Measurements from ENCODE around the gene KRT17. TPM values are rescaled to one million over a fixed set of nuclear protein-coding genes. Genes with fewer than 3 reads are reported as not detected.

KRT17 gene
- total RNA-seq, 2 experiments from 2014 or later: not detected

GRCh38 chr17:41635121-41636097 lies 11.0 kb upstream of the KRT17 start:
- POLR2A ChIA-PET: interaction anchor here (0.6 kb wide), 1 partner anchor 242 kb away, joined by 3 read pairs; no protein-coding TSS in a partner anchor

DNA sequence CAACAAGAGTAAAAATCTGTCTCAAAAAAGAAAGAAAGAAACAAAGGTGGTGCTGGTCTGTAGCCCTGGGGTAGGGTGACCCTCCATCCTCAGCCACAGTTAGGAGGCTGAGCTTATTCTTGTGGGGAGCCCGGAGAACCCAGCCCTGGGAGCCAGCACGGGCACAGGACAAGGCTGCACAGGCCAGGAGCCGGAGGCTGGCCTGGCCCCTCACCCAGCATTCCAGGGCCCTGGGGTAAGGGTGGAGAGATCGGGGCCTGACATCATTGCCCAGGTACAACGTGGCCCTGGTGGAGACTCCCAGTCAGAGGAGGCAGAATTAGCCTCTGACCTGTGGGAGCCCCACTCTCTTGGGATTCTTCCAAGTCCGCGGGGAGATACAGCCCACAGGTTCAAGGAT lies 10.3 kb upstream of the KRT17 start:
- ChIA-PET CTCF (interaction anchor here (0.9 to 1.9 kb wide), 3 partner anchors 14 to 86 kb away, joined by 3 to 5 read pairs (median 4); no protein-coding TSS in a partner anchor), POLR2A (no interaction called here)
- H3K4me3 Mint-ChIP-seq: no peak overlapping the region
- no peaks in the 10 kb centered on the region for H3K4me1 Mint-ChIP-seq (ENCODE audit: low read depth)
- no peak for ATAC-seq
- intact Hi-C loops (cut with micrococcal nuclease): loop anchor here (10.0 kb wide), 1 partner anchor 730 kb away; no protein-coding TSS in a partner anchor
- DNase-seq: no peak
- no peak overlapping the region for H3K27ac Mint-ChIP-seq
- H3K9me3 Mint-ChIP-seq: no peaks in the 10 kb centered on the region
- no peaks in the 10 kb centered on the region for H3K36me3 Mint-ChIP-seq (ENCODE audit: low read depth)
- H3K27me3 Mint-ChIP-seq: no peaks in the 10 kb centered on the region
- TF ChIP-seq CTCF (IDR thresholded peaks at IDR 0.05): no peak

More at GRCh38 chr17:41635121-41636097, 11.0 kb upstream of the KRT17 start:
- Mint-ChIP-seq H3K9me3 (no peaks in the 10 kb centered on the region), H3K27me3 (no peaks in the 10 kb centered on the region), H3K27ac (no peak overlapping the region), H3K36me3 (ENCODE audit: low read depth) (no peaks in the 10 kb centered on the region), H3K4me3 (no peak overlapping the region), H3K4me1 (ENCODE audit: low read depth) (no peaks in the 10 kb centered on the region)
- ATAC-seq: no peak
- intact Hi-C loops (cut with micrococcal nuclease): loop anchor here (10.0 kb wide), 1 partner anchor 731 kb away; no protein-coding TSS in a partner anchor
- DNase-seq: no peak
- CTCF ChIA-PET: interaction anchor here (1.7 to 1.9 kb wide), 2 partner anchors 13 to 86 kb away, joined by 4 to 5 read pairs; no protein-coding TSS in a partner anchor
- no peak for TF ChIP-seq CTCF (IDR thresholded peaks at IDR 0.05)

- no peaks in the 10 kb centered on the region for H3K4me1 Mint-ChIP-seq (ENCODE audit: low read depth)
- H3K36me3 Mint-ChIP-seq (ENCODE audit: low read depth): no peaks in the 10 kb centered on the region
- no peak overlapping the region for H3K4me3 Mint-ChIP-seq
- DNase-seq: peak; percentile 23
- H3K9me3 Mint-ChIP-seq: no peaks in the 10 kb centered on the region
- no peaks in the 10 kb centered on the region for H3K27me3 Mint-ChIP-seq
- ATAC-seq: peak; percentile 34
- POLR2A ChIA-PET: no interaction called here
- CTCF ChIA-PET: interaction anchor here (0.9 to 1.9 kb wide), 3 partner anchors 15 to 85 kb away, joined by 3 to 5 read pairs (median 4); no protein-coding TSS in a partner anchor
- no peak overlapping the region for H3K27ac Mint-ChIP-seq
- TF ChIP-seq CTCF (IDR thresholded peaks at IDR 0.05): no peak
- intact Hi-C loops (cut with micrococcal nuclease): loop anchor here (10.0 kb wide), 1 partner anchor 729 kb away; no protein-coding TSS in a partner anchor
Observed at GRCh38 chr17:41633556-41634199, 9.3 kb upstream of the KRT17 start.

DNA sequence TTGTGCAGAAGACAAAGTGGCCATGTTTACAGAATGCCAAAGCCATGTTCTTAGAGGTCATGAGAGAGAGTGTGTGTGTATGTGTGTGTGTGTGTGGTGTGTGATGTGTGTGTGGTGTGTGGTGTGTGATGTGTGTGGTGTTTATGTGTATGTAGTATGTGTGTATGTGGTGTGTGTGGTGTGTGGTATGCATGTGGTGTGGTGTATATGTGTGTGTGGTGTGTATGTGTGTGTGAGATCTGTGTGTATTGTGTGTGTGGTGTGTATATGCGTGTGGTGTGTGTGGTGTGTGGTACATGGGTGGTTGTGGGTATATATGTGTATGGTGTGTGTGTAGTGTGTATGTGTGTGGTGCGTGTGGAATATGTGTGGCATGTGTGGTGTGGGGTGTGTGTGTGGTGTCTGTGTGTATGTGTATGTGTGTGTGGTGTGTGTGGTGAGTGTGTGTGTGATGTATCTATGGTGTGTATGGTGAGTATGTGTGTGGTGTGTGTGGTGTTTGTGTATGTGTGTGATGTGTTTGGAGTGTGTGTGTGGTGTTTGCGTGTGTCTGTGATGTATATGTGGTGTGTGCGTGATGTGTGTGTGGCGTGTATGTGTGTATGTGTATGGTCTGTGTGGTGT lies 8.2 kb upstream of the KRT17 start:
- DNase-seq (no peak), ATAC-seq (no peak)
- H3K4me3 Mint-ChIP-seq: no peak overlapping the region
- H3K27me3 Mint-ChIP-seq: no peaks in the 10 kb centered on the region
- intact Hi-C loops (cut with micrococcal nuclease): loop anchor here (10.0 kb wide), 1 partner anchor 728 kb away; no protein-coding TSS in a partner anchor
- TF ChIP-seq CTCF (IDR thresholded peaks at IDR 0.05): no peak
- CTCF ChIA-PET: no interaction called here
- no peaks in the 10 kb centered on the region for H3K4me1 Mint-ChIP-seq (ENCODE audit: low read depth)
- POLR2A ChIA-PET: no interaction called here
- no peak overlapping the region for H3K27ac Mint-ChIP-seq
- no peaks in the 10 kb centered on the region for H3K36me3 Mint-ChIP-seq (ENCODE audit: low read depth)
- H3K9me3 Mint-ChIP-seq: no peaks in the 10 kb centered on the region
